Colonic mucosa (tissue), 4 donors: ENCODE results near the gene RABEP2. TPM values are rescaled to one million over a fixed set of nuclear protein-coding genes. Genes with fewer than 3 reads are reported as not detected.
"Not testable (repeated sequence)": the region's sequence is repeated elsewhere in the genome, so short reads cannot be mapped to it uniquely, and the experiment has no call there.

Experiments used
- DNase-seq: peaks from one replicate; pipeline ENCODE4 v3.0.0-alpha.2; 2020
- H3K27ac ChIP-seq: fragments of 200-600 bp; one replicate; pipeline ENCODE4 v1.8.0; 2021
- H3K27me3 ChIP-seq: fragments of 200-600 bp; one replicate; pipeline ENCODE4 v1.8.0; 2021
- H3K36me3 ChIP-seq: fragments of 200-600 bp; one replicate; pipeline ENCODE4 v1.8.0; 2021
- H3K4me1 ChIP-seq: fragments of 200-600 bp; one replicate; pipeline ENCODE4 v1.8.0; 2021; ENCODE audit warnings: mild to moderate bottlenecking
- H3K4me3 ChIP-seq: fragments of 200-600 bp; one replicate; pipeline ENCODE4 v1.8.0; 2021
- H3K9ac ChIP-seq, 2 donors: one replicate each; pipeline ENCODE4 v1.7.0; 2013; ENCODE audit warnings: control low read depth in 2 of 2, low read depth in 2 of 2, low read length in 2 of 2
- H3K9me3 ChIP-seq: fragments of 200-600 bp; one replicate; pipeline ENCODE4 v1.8.0; 2021
- intact Hi-C: fragments of 100-400 bp; cut with DNase I; formaldehyde crosslinking; loops from one replicate; pipeline ENCODE4 v1.14.1; 2022
- total RNA-seq, 2 donors: library from RNA; stranded (reverse); fragmentation: NEBNext Ultra II Directional in 1 of 2; extraction: Animal tissue kit (Norgen Biotek cat#: 25700) in 1 of 2; gene quantifications; one replicate each; pipeline ENCODE4 v1.2.1, GENCODE V29; 2021
- TF ChIP-seq, protein P1 (sequence below): fragments of 200-600 bp; IDR thresholded peaks from one replicate; pipeline ENCODE4 v1.8.0; 2022; ENCODE audit warnings: antibody characterized with exemption, mild to moderate bottlenecking
- donor health status: healthy.
- donor health status: DM: no; HTN: no; CAD: no.
- donor health status: DM: no; HTN: no; CAD: no.

Gene RABEP2, protein sequence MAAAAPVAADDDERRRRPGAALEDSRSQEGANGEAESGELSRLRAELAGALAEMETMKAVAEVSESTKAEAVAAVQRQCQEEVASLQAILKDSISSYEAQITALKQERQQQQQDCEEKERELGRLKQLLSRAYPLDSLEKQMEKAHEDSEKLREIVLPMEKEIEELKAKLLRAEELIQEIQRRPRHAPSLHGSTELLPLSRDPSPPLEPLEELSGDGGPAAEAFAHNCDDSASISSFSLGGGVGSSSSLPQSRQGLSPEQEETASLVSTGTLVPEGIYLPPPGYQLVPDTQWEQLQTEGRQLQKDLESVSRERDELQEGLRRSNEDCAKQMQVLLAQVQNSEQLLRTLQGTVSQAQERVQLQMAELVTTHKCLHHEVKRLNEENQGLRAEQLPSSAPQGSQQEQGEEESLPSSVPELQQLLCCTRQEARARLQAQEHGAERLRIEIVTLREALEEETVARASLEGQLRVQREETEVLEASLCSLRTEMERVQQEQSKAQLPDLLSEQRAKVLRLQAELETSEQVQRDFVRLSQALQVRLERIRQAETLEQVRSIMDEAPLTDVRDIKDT
- 10 to 100 TPM; 24.5 to 47.4 TPM for total RNA-seq

DNA sequence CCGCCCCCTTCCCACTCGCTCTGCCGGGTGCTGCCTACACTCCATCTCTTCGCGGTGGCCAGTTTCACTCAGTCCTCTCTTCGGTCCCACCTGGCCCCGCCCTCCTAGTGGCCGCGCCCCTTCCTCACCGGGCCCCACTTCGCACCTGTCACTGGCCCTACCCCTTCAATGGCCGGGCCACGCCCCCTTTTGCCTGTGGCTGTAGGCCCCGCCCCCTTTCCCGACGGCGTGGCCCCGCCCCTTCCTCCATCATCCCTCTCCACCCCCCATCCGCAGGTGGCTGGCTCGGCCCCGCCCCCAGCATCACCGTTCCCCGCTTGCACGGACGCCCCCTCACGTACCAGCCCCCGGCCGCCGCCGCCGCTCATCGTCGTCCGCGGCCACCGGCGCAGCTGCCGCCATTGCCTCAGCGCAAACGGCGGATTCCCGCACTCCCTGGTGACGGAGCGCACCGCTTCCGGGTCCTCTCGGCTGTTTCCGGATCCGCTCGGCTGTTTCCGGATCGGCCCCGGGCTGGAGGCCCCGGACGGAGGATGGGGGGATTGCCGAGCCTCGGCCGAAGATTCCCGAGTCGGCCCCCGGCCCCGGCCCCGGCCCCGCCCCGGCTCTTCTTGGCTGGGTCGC lies at the start of gene RABEP2:
TSS of gene RABEP2 (minus strand) at position 477 of the 624 bp plus-strand sequence. CDS start at position 402, 75 bp downstream.
- intact Hi-C loops: no loop called here
- no peaks in the 10 kb centered on the region for H3K9me3 ChIP-seq
- TF ChIP-seq, protein P1, sequence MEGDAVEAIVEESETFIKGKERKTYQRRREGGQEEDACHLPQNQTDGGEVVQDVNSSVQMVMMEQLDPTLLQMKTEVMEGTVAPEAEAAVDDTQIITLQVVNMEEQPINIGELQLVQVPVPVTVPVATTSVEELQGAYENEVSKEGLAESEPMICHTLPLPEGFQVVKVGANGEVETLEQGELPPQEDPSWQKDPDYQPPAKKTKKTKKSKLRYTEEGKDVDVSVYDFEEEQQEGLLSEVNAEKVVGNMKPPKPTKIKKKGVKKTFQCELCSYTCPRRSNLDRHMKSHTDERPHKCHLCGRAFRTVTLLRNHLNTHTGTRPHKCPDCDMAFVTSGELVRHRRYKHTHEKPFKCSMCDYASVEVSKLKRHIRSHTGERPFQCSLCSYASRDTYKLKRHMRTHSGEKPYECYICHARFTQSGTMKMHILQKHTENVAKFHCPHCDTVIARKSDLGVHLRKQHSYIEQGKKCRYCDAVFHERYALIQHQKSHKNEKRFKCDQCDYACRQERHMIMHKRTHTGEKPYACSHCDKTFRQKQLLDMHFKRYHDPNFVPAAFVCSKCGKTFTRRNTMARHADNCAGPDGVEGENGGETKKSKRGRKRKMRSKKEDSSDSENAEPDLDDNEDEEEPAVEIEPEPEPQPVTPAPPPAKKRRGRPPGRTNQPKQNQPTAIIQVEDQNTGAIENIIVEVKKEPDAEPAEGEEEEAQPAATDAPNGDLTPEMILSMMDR: no peak
- no peaks in the 10 kb centered on the region for H3K36me3 ChIP-seq
- H3K4me3 ChIP-seq: peak within 1 kb of the TSS; percentile 62
- H3K4me1 ChIP-seq: peaks cover 13% of the 10 kb centered on the region
- peak; percentile 98 for DNase-seq
- H3K27me3 ChIP-seq: no peaks in the 10 kb centered on the region
- peak within 1 kb of the TSS; percentile 94 to 95 for H3K9ac ChIP-seq
- peak within 1 kb of the TSS; percentile 99 for H3K27ac ChIP-seq

DNA sequence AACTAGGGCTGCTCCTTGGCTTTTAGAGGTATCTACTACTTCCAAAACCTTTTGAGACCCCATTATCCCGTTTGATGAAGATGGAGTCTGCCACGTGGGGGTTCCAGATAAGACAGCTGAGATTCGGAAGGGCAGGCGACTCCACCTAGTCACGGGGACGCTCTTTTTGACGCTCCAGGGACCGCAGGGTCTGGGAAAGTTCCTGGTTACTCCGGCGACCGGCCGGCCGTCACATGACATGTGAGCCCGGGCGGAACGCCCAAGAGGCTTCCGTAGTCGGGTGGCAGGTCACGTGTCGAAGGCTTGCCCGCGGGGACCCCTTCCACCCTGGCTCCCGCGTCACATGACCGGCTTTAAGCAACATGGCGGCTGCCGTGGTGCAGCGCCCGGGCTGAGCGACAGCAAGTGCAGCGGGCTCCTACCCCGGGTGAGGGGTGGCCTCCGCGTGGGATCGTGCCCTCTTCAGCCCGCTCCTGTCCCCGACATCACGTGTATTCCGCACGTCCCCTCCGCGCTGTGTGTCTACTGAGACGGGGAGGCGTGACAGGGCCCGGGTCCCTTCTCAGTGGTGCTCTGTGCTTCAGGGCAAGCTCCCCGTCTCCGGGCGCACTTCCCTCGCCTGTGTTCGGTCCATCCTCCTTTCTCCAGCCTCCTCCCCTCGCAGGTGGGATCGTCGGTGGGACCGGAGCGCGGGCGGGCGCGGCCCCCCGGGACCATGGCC lies 49.6 kb upstream of the RABEP2 start, which contains the start of gene SPNS1:
TSS of gene SPNS1 (plus strand) at position 342 of the 721 bp plus-strand sequence. CDS start at position 716, 374 bp downstream.
- Histone ChIP-seq H3K4me1 (peaks cover 8% of the 10 kb centered on the region), H3K9me3 (no peaks in the 10 kb centered on the region)
- intact Hi-C loops: no loop called here

DNA sequence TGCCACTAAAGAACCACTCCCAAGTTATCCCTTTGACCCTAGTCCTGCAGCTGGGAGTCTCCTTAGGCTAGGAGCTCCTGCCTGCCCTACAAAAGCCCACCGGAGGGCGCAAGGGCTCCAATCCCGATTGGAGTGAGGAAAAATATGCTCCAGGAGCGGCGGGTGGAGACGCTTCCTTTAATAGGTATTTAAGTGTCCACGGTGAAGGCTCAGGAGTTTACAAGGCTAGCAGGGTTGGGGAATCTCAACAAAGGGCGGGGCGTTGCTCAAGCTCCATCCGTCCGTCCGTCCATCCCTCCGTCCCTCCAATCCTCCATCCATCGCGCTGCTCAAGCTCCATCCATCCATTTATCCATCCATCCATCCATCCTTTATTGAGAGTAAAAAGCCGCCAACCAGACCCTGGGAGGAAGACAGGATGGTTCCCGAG lies 49.0 kb upstream of the RABEP2 start:
- peak overlapping the region; percentile 75 for H3K4me3 ChIP-seq

More for the DNA sequence above, 49.6 kb upstream of the RABEP2 start, which contains the start of gene SPNS1:
- Histone ChIP-seq H3K9ac (peak within 1 kb of the TSS; percentile 73 to 75), H3K36me3 (no peaks in the 10 kb centered on the region), H3K27ac (peak within 1 kb of the TSS; percentile 50), H3K4me3 (peak within 1 kb of the TSS; percentile 75), H3K27me3 (no peaks in the 10 kb centered on the region)
- TF ChIP-seq, protein P1: no peak
- peak; percentile 99 for DNase-seq

DNA sequence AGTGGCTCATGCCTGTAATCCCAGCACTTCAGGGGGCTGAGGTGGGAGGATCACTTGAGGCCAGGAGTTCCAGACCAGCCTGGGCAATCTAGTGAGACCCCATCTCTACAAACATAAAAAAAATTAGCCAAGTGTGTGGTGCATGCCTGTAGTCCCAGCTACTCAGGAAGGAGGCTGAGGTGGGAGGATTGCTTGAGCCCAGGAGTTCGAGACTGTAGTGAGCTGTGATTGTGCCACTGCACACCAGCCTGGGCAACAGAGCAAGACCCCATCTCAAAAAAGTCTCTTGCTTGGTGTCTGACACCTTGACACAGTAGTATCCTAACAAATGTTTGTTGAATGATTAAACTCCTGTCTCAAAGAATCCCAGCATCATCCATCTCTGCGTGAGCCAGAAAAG lies 44.7 kb upstream of the RABEP2 start:
- H3K9me3 ChIP-seq, H3K4me1 ChIP-seq, H3K27me3 ChIP-seq, H3K9ac ChIP-seq, DNase-seq, H3K4me3 ChIP-seq, H3K36me3 ChIP-seq, H3K27ac ChIP-seq, intact Hi-C loops: not testable (repeated sequence)

More for the DNA sequence above, 49.0 kb upstream of the RABEP2 start:
- H3K36me3 ChIP-seq: no peaks in the 10 kb centered on the region
- H3K27me3 ChIP-seq: no peaks in the 10 kb centered on the region
- H3K4me1 ChIP-seq: peaks cover 8% of the 10 kb centered on the region
- H3K9ac ChIP-seq: peak overlapping the region; percentile 54 to 75
- H3K27ac ChIP-seq: peak overlapping the region; percentile 50
- intact Hi-C loops: no loop called here
- DNase-seq: peak; percentile 65
- TF ChIP-seq, protein P1: no peak
- H3K9me3 ChIP-seq: no peaks in the 10 kb centered on the region

GRCh38 chr16:28967156-28967555 lies 42.1 kb upstream of the RABEP2 start:
- H3K36me3 ChIP-seq: peaks cover 19% of the 10 kb centered on the region
- no peak overlapping the region for H3K9ac ChIP-seq
- intact Hi-C loops: no loop called here
- no peak for DNase-seq
- no peak overlapping the region for H3K27ac ChIP-seq
- no peaks in the 10 kb centered on the region for H3K4me1 ChIP-seq
- no peaks in the 10 kb centered on the region for H3K9me3 ChIP-seq
- H3K27me3 ChIP-seq: no peaks in the 10 kb centered on the region
- TF ChIP-seq, protein P1: no peak
- H3K4me3 ChIP-seq: no peak overlapping the region
